HG03025 (cell line): ENCODE measurements around the gene SLC39A11.

Experiments used
- ATAC-seq: cut with Tn5 transposase; IDR thresholded peaks from one replicate; pipeline ENCODE4 v1.9.1; 2021; ENCODE audit warnings: mild to moderate bottlenecking, moderate library complexity; ENCODE audit not compliant: unreplicated experiment, low FRiP score

The SLC39A11 gene

GRCh38 chr17:72887322-72887721, 205.2 kb downstream of the SLC39A11 start:
- ATAC-seq: no peak

GRCh38 chr17:72886622-72887021, 205.9 kb downstream of the SLC39A11 start:
- ATAC-seq: no peak

- no peak for ATAC-seq
These were observed 208.4 kb downstream of the SLC39A11 start for GRCh38 chr17:72884066-72884465.

GRCh38 chr17:72883351-72883750, 209.1 kb downstream of the SLC39A11 start:
- no peak for ATAC-seq

- no peak for ATAC-seq
These were observed 210.1 kb downstream of the SLC39A11 start for GRCh38 chr17:72882426-72882825.

GRCh38 chr17:72879877-72880276, 212.6 kb downstream of the SLC39A11 start:
- no peak for ATAC-seq

GRCh38 chr17:72878975-72879660, 213.4 kb downstream of the SLC39A11 start:
- no peak for ATAC-seq

- ATAC-seq: no peak
These were observed 215.1 kb downstream of the SLC39A11 start for GRCh38 chr17:72877348-72877747.

- no peak for ATAC-seq
These were observed 216.1 kb downstream of the SLC39A11 start for GRCh38 chr17:72876413-72876812.

GRCh38 chr17:72875361-72875760, 217.1 kb downstream of the SLC39A11 start:
- no peak for ATAC-seq

GRCh38 chr17:72872396-72872795, 220.1 kb downstream of the SLC39A11 start:
- ATAC-seq: no peak

GRCh38 chr17:72870367-72870985, 222.0 kb downstream of the SLC39A11 start:
- ATAC-seq: no peak

- ATAC-seq: no peak
These were observed 222.9 kb downstream of the SLC39A11 start for GRCh38 chr17:72869630-72870029.

GRCh38 chr17:72865954-72866353, 226.5 kb downstream of the SLC39A11 start:
- no peak for ATAC-seq

- ATAC-seq: no peak
These were observed 228.8 kb downstream of the SLC39A11 start for GRCh38 chr17:72863526-72864211.

GRCh38 chr17:72862276-72862999, 230.1 kb downstream of the SLC39A11 start:
- no peak for ATAC-seq

GRCh38 chr17:72861811-72862210, 230.7 kb downstream of the SLC39A11 start:
- no peak for ATAC-seq

GRCh38 chr17:72860778-72861177, 231.7 kb downstream of the SLC39A11 start:
- no peak for ATAC-seq

- ATAC-seq: no peak
These were observed 233.5 kb downstream of the SLC39A11 start for GRCh38 chr17:72858826-72859495.
